Adrenal gland (tissue), 5 donors: ENCODE measurements around the gene MAN1A1.

ENCODE experiments used
- CTCF ChIP-seq, 6 experiments: fragments of 450-650 bp in 4 of 6; fragments of 200-600 bp in 2 of 6; sonication (generic) in 1 of 6; IDR thresholded peaks; 1 replicate in 5 of 6; 2 replicates in 1 of 6; pipeline versions ENCODE4 v1.5.1 to v1.8.0; 2016 to 2021; ENCODE audit warnings: antibody characterized with exemption in 6 of 6, mild to moderate bottlenecking in 2 of 6, moderate library complexity in 1 of 6
- POLR2A ChIP-seq, 2 donors: fragments of 450-650 bp; IDR thresholded peaks; one replicate each; pipeline ENCODE4 v1.6.1; 2017; ENCODE audit warnings: antibody characterized with exemption in 2 of 2, mild to moderate bottlenecking in 2 of 2, moderate library complexity in 1 of 2
- donor health status: DM: no; HTN: no; CAD: no.

- TF ChIP-seq POLR2A (IDR thresholded peaks at IDR 0.05) (no peak), CTCF (IDR thresholded peaks at IDR 0.05) (no peak)
These were observed 216.2 kb downstream of the MAN1A1 start for GRCh38 chr6:119133400-119133799.
